HUES6 (cell line): Measurements from ENCODE around the gene POM121C.
A peak's percentile ranks its signal among the peaks of the same experiment; 100 is the strongest.
"Not testable (repeated sequence)": the region's sequence is repeated elsewhere in the genome, so short reads cannot be mapped to it uniquely, and the experiment has no call there.

Experiments
- H3K27ac ChIP-seq: 2 replicates; pipeline ENCODE4 v1.7.0; 2013; ENCODE audit warnings: low read depth, mild to moderate bottlenecking, low read length, inconsistent platforms
- H3K27me3 ChIP-seq: 2 replicates; pipeline ENCODE4 v1.6.1; 2013; ENCODE audit warnings: low read length; ENCODE audit not compliant: control insufficient read depth, insufficient read depth
- H3K36me3 ChIP-seq: 2 replicates; pipeline ENCODE4 v1.6.1; 2013; ENCODE audit warnings: low read length; ENCODE audit not compliant: control insufficient read depth, insufficient read depth
- H3K4me1 ChIP-seq: 2 replicates; pipeline ENCODE4 v1.6.1; 2013; ENCODE audit warnings: low read length; ENCODE audit not compliant: control insufficient read depth, insufficient read depth
- H3K4me3 ChIP-seq: 2 replicates; pipeline ENCODE4 v1.5.1; 2013; ENCODE audit warnings: low read depth, low read length
- H3K9ac ChIP-seq: one replicate; pipeline ENCODE4 v1.6.1; 2013; ENCODE audit warnings: mild to moderate bottlenecking, low read length
- H3K9me3 ChIP-seq: 2 replicates; pipeline ENCODE4 v1.6.1; 2013; ENCODE audit warnings: low read depth, low read length; ENCODE audit not compliant: control insufficient read depth, insufficient read depth

POM121C gene

GRCh38 chr7:75480313-75480712 lies 5.8 kb downstream of the POM121C start:
- not testable (repeated sequence) for H3K9ac ChIP-seq

GRCh38 chr7:75477457-75477856 lies 8.6 kb downstream of the POM121C start:
- H3K36me3 ChIP-seq, result peaks cover 20% of the 10 kb centered on the region
- not testable (repeated sequence) for H3K27me3 ChIP-seq, H3K9ac ChIP-seq, H3K9me3 ChIP-seq, H3K27ac ChIP-seq, H3K4me1 ChIP-seq, H3K4me3 ChIP-seq

More at GRCh38 chr7:75480313-75480712, 5.8 kb downstream of the POM121C start:
- not testable (repeated sequence) for H3K27ac ChIP-seq, H3K27me3 ChIP-seq, H3K9me3 ChIP-seq, H3K36me3 ChIP-seq, H3K4me3 ChIP-seq, H3K4me1 ChIP-seq

DNA sequence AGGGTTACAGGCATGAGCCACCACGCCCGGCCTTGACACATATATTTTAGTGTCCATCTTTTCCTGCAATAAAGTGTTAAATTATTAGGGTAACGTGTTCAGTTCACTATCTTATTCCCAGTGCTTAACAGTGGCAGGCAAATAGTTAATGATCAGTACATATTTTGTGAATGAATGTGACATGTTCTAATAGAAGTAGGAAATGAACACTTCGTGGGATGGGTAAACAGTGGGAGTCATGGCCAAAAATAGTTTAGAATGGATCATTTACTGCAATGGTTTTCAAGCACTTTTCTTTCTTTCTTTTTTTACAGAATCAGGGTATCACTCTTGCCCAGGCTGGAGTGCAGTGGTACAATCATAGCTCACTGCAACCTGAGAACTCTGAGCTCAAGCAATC lies 15.9 kb downstream of the POM121C start:
- H3K9ac ChIP-seq, H3K9me3 ChIP-seq, H3K4me3 ChIP-seq, H3K27me3 ChIP-seq, H3K4me1 ChIP-seq, H3K27ac ChIP-seq: not testable (repeated sequence)
- H3K36me3 ChIP-seq, result peaks cover 30% of the 10 kb centered on the region

DNA sequence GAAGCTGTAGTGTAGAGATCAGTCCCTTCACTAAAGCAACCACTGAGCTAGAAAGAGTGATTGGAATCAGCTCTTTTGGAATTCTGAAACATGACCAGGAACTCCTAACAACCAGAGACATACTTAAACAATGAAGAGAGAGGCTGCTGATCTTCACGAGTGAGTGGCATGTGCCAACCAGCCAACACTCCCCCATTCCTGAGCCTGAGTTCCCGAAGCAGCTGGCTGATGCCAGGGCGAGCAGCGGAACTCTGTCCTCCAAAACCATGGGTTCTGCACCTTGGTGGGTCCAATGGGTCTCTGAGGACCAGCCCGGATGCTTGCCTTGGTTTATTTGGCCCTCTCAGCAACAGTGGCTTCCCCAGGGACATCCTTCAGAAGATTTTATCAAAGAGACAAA lies 25.6 kb downstream of the POM121C start:
- not testable (repeated sequence) for H3K4me3 ChIP-seq, H3K9me3 ChIP-seq, H3K9ac ChIP-seq, H3K4me1 ChIP-seq, H3K27ac ChIP-seq, H3K36me3 ChIP-seq, H3K27me3 ChIP-seq

DNA sequence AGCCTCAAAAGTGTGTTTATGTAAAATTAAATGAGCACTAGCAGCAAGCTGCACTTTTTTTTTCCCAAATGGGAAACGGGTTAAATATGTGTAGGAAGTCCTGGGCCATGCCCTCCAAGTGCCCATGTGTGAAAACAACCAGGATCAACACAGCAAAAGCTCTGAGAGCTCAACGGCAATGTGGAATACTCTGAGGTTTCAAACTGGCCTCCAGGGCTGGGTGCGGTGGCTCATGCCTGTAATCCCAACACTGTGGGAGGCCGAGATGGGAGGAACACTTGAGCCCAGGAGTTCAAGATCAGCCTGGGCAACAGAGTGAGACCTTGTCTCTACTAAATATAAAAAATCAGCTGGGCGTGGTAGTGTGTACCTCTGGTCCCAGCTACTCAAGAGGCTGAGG lies 28.1 kb downstream of the POM121C start:
- not testable (repeated sequence) for H3K27me3 ChIP-seq, H3K27ac ChIP-seq, H3K4me1 ChIP-seq, H3K9ac ChIP-seq, H3K9me3 ChIP-seq, H3K4me3 ChIP-seq, H3K36me3 ChIP-seq

GRCh38 chr7:75456403-75456802 lies 29.7 kb downstream of the POM121C start:
- not testable (repeated sequence) for H3K27me3 ChIP-seq, H3K27ac ChIP-seq

DNA sequence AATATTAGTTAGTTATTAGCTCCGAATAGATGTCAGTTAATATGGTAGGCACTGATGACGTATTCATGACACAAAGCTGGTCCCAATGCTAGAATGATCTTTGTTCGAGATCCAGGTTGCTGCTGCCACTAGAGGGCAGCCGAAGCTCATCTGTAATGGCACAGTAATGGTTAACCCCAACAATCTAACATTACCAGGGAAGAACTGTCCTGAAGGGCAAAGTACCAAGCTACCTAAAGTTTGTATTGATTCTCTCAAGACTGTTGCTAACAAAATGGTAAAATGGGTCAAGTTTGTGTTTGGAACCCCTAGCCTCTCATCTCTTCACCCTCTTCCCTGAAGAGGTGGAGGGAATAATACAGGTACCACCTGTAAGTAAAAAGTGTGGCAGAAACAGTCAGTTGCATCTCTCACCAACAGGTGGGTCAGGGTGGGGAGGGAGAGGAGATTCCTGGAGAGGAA lies 33.6 kb downstream of the POM121C start:
- not testable (repeated sequence) for H3K9ac ChIP-seq, H3K4me1 ChIP-seq, H3K36me3 ChIP-seq, H3K9me3 ChIP-seq, H3K27ac ChIP-seq, H3K4me3 ChIP-seq, H3K27me3 ChIP-seq

More at GRCh38 chr7:75456403-75456802, 29.7 kb downstream of the POM121C start:
- not testable (repeated sequence) for H3K9ac ChIP-seq, H3K4me3 ChIP-seq, H3K9me3 ChIP-seq, H3K36me3 ChIP-seq, H3K4me1 ChIP-seq

DNA sequence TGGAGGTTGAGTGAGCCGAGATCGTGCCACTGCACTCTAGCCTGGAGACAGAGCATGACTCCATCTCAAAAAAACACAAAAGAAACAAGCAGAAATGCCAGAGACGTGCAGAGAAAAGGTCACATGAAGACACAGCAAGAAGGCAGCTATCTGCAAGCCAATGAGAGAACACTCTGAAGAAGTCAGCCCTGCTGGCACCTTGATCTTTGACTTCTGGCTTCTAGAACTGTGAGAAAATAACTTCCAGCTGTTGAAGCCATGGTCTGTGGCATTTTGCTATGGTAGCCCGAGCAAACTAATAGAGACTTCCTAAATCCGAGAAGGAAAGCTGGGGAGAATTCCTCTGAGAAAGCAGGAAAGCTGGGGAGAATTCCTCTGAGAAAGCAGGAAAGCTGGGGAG lies 36.2 kb downstream of the POM121C start:
- not testable (repeated sequence) for H3K27ac ChIP-seq, H3K4me3 ChIP-seq, H3K27me3 ChIP-seq, H3K4me1 ChIP-seq, H3K36me3 ChIP-seq, H3K9ac ChIP-seq, H3K9me3 ChIP-seq

DNA sequence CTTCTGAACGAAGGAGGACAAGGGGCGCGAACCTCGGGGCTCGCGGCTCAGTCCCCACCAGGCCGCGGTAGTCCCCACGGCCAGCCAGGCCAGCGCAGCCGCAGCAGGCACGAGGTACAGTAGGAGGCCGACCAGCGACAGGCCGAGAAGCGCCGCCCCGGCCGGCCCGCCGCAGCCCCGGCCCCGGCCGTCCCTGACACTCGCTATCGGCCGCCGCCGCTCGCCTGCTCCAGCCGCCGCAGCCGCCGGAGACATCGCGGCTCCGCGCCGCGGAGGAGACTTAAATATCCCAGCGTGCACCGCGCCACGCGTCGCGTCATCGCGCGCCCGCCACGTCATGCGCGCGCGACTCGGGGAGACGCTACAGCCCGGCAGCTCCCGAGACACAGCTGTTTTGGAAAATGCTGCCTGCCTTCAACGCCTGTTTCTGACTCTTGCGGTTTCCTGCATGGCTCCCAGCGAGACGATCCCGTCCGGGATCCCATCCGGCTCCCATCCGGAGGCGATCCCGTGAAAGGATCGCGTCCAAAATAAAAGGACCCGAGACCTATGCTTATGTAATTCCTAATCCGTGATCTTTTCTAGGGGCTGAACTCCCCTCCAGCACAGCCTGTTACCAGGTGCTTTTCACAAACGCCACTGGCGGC lies 43.5 kb downstream of the POM121C start:
- not testable (repeated sequence) for H3K4me1 ChIP-seq, H3K27me3 ChIP-seq, H3K27ac ChIP-seq, H3K9me3 ChIP-seq
- H3K36me3 ChIP-seq, result peaks cover 27% of the 10 kb centered on the region
- peak overlapping the region; percentile 78 for H3K9ac ChIP-seq
- peak overlapping the region; percentile 64 for H3K4me3 ChIP-seq

GRCh38 chr7:75442101-75442464 lies 44.0 kb downstream of the POM121C start:
- not testable (repeated sequence) for H3K9me3 ChIP-seq, H3K4me1 ChIP-seq, H3K27ac ChIP-seq, H3K27me3 ChIP-seq
- peak overlapping the region; percentile 58 for H3K4me3 ChIP-seq
- H3K36me3 ChIP-seq, result peaks cover 32% of the 10 kb centered on the region
- H3K9ac ChIP-seq, result peak overlapping the region; percentile 62

GRCh38 chr7:75439000-75439399 lies 47.1 kb downstream of the POM121C start:
- not testable (repeated sequence) for H3K9ac ChIP-seq, H3K4me1 ChIP-seq, H3K27ac ChIP-seq, H3K9me3 ChIP-seq, H3K27me3 ChIP-seq, H3K4me3 ChIP-seq
- peaks cover 62% of the 10 kb centered on the region for H3K36me3 ChIP-seq

DNA sequence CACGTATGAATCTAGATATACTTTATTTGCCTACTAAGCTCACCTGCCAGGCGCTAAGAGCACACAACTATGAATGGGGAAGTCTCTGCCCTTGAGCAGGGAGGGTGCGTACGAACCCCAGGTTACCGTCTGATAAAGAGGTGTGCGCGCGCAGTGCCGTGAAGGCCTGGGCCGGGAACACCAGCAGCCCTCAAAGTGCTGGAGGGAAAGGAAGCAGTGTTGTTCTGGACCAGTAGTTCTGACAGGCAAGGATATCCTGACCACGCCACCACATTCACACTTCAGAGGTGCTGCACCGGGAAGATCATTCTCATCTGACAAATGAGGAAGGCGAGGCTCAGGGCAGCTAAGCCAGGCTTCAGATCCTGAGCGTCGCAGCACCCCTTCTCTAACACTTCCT lies 62.6 kb downstream of the POM121C start:
- H3K36me3 ChIP-seq, result peaks cover 36% of the 10 kb centered on the region
- not testable (repeated sequence) for H3K4me3 ChIP-seq, H3K27ac ChIP-seq, H3K27me3 ChIP-seq, H3K9me3 ChIP-seq, H3K4me1 ChIP-seq, H3K9ac ChIP-seq
